Cardiac atrium fibroblast (primary cell): ENCODE measurements around the gene LIPT2. TPM values are rescaled to one million over a fixed set of nuclear protein-coding genes. Genes with fewer than 3 reads are reported as not detected.

Experiments
- total RNA-seq: library from RNA; depleted of rRNA; stranded (reverse); fragments of >200 nt; gene quantifications from 2 replicates; pipeline ENCODE4 v1.2.3, GENCODE V29; 2015

LIPT2 gene
- total RNA-seq: 0.97 TPM in 1 of 2 replicates, not detected in the other

DNA sequence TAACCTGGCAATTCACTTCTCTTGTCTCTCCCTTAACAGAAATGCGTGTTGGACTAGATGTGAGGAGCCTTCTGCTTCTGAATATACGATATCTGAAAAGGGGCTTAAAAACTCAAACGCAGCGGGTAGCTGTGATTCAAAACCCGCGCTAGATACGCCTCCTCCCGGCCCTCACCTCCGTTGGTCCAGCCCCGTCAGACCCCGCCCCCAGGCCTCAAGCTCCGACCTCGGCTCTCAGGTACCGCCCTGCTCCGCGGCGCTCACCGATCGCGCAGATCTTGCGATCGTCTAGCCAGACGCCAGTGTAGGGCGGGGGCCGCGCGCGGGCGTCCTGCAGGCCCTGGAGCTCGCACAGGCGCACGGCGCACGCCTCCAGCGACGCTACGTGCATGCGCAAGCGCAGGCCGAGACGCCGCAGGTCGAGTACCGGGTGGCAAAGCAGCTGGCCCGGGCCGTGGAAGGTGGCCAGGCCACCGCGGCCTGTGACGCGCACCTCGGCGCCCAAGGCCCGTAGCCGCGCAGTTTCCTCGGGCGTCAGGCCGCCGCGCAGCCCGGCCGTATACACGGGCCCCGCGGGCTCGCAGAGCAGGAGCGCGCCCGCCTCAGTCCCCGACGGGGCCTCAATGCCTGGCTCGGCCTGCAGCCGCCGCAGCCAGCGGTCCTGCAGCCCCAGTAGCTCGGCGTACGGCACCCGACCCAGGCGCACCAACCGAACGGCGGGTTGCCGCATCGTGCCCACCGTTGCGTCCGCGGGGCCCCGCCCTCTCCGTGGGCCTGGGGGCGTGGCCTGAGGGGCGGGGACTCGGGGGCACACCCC, at the start of gene LIPT2:
Gene LIPT2 (minus strand): TSS at position 751 of the 817 bp plus-strand sequence. CDS start 21 bp downstream, at position 730.

DNA sequence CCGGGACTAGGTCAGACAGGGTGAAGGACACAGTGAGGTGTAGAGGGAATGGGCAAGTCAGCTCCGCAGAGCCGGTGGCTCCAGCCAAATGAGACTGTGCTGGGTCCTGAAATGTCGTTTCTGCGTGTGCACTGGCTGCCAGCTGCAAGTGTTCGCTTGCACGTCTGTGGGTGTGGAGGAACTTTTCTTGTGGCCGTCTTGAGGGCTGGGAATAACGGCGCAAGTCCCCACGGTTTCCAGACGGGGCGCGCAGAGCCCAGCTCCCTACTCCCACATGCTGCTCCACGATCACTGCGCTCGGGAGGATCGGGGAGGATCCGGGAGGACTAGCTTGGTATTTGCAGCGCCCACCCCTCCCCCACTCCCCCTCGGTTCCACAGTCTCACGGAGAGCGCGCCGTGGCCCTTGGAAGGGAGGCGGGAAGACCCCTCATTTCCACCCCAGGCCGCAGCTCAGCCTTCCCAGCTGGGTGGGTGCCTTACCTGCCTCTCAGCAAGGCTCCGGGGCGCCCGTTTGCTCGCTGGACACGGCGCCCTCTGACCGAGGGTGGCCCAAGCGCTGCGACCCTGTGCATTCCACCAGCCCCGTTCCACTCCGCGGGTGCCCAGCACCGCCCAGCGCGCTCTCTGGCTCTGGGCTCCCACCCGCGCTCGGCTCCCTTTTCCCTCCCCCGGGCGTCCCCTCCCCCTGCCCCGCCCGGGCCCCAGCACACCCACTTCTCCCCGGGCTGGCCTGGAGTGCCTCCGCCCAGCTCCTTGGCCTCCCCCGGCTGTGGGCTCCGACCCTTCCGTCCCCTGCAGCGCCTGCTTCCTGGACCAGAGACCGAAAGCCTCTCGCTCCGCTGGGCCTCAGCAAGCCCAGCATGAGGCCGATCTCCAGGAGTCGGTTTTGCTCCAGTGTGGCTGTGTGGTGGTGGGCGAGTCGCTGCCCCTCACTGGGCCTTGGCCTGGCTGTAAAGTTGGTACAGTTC, 26.3 kb downstream of the LIPT2 start, which contains the start of gene KCNE3:
Gene KCNE3 (minus strand): TSS at position 634 of the 970 bp plus-strand sequence. CDS start 9,986 bp downstream, outside the sequence.

Other genes starting within 250 kb of the LIPT2 start
- 8.1 and 18.3 TPM in 2 replicates for gene P4HA3, start 182.1 kb downstream of the LIPT2 start, total RNA-seq
- gene PGM2L1, start 95.3 kb downstream of the LIPT2 start, total RNA-seq: 0.72 and 1.8 TPM in 2 replicates
- 2.3 and 6.9 TPM in 2 replicates for gene KCNE3, start 26.2 kb downstream of the LIPT2 start, total RNA-seq
- 6.0 and 6.8 TPM in 2 replicates for gene POLD3, start 98.9 kb upstream of the LIPT2 start, total RNA-seq
- not detected in 2 replicates for gene CHRDL2, start 237.7 kb upstream of the LIPT2 start, total RNA-seq